GM23338 (cell line): ENCODE measurements around the gene RBFOX1. TPM values are rescaled to one million over a fixed set of nuclear protein-coding genes. Genes with fewer than 3 reads are reported as not detected.

Source experiments
- ATAC-seq: fragments of 200-7000 bp; cut with Tn5 transposase; 3 replicates; pipeline ENCODE4 v1.9.1; 2020
- DNase-seq: peaks from one replicate; pipeline ENCODE4 v3.0.0-alpha.2; 2015; ENCODE audit warnings: low spot score
- H2AFZ ChIP-seq: fragments of 200-600 bp; sonication (generic); 2 replicates; pipeline ENCODE4 v1.8.0; 2016; ENCODE audit warnings: antibody characterized with exemption, mild to moderate bottlenecking, moderate library complexity
- H3F3A ChIP-seq: fragments of 200-600 bp; sonication (generic); replicated peaks from 2 replicates; pipeline ENCODE4 v1.8.0; 2017; ENCODE audit warnings: antibody characterized with exemption, mixed run types, low read depth
- H3K27ac ChIP-seq: fragments of 200-600 bp; sonication (generic); 2 replicates; pipeline ENCODE4 v1.6.1; 2016; ENCODE audit warnings: low read depth
- H3K27me3 ChIP-seq: fragments of 200-600 bp; sonication (generic); 2 replicates; pipeline ENCODE4 v1.8.0; 2016; ENCODE audit warnings: mild to moderate bottlenecking, mixed run types, moderate library complexity; ENCODE audit not compliant: insufficient read depth
- H3K36me3 ChIP-seq: fragments of 200-600 bp; sonication (generic); 2 replicates; pipeline ENCODE4 v1.8.0; 2016; ENCODE audit warnings: mild to moderate bottlenecking; ENCODE audit not compliant: insufficient read depth
- H3K4me1 ChIP-seq: fragments of 200-600 bp; sonication (generic); 2 replicates; pipeline ENCODE4 v1.8.0; 2016; ENCODE audit warnings: mild to moderate bottlenecking, moderate library complexity; ENCODE audit not compliant: insufficient read depth
- H3K4me2 ChIP-seq: fragments of 200-600 bp; sonication (generic); 2 replicates; pipeline ENCODE4 v1.7.1; 2017; ENCODE audit warnings: mixed run types
- H3K4me3 ChIP-seq: fragments of 200-600 bp; sonication (generic); 2 replicates; pipeline ENCODE4 v1.6.1; 2016; ENCODE audit warnings: mixed run types
- H3K79me2 ChIP-seq: fragments of 200-600 bp; sonication (generic); replicated peaks from 2 replicates; pipeline ENCODE4 v1.8.0; 2017; ENCODE audit warnings: mild to moderate bottlenecking; ENCODE audit not compliant: insufficient read depth
- H3K9me2 ChIP-seq: fragments of 200-600 bp; sonication (generic); 2 replicates; pipeline ENCODE4 v1.8.0; 2017; ENCODE audit not compliant: insufficient read depth
- H4K20me1 ChIP-seq: fragments of 200-600 bp; sonication (generic); replicated peaks from 2 replicates; pipeline ENCODE4 v1.8.0; 2017; ENCODE audit warnings: mild to moderate bottlenecking; ENCODE audit not compliant: insufficient read depth
- H3K27ac Mint-ChIP-seq: 2 replicates; pipeline ENCODE4 v1.8.0; 2020; ENCODE audit warnings: inconsistent platforms, mild to moderate bottlenecking, moderate library complexity, mixed read lengths
- H3K27me3 Mint-ChIP-seq: 3 replicates; pipeline ENCODE4 v1.8.0; 2022; ENCODE audit warnings: low read depth, mild to moderate bottlenecking, moderate library complexity, mixed read lengths, inconsistent platforms; ENCODE audit not compliant: insufficient read depth, poor library complexity
- H3K36me3 Mint-ChIP-seq: 3 replicates; pipeline ENCODE4 v1.8.0; 2021; ENCODE audit warnings: low read depth, mild to moderate bottlenecking, inconsistent platforms, moderate library complexity, mixed read lengths
- H3K4me1 Mint-ChIP-seq: 3 replicates; pipeline ENCODE4 v1.8.0; 2020; ENCODE audit warnings: mild to moderate bottlenecking, inconsistent platforms, mixed read lengths
- H3K4me3 Mint-ChIP-seq: 3 replicates; pipeline ENCODE4 v1.8.0; 2021; ENCODE audit warnings: moderate library complexity, mild to moderate bottlenecking, inconsistent platforms, mixed read lengths
- H3K9me3 Mint-ChIP-seq: 3 replicates; pipeline ENCODE4 v1.8.0; 2020; ENCODE audit warnings: moderate library complexity, mild to moderate bottlenecking, inconsistent platforms, mixed read lengths
- EZH2phosphoT487 ChIP-seq: fragments of 200-600 bp; sonication (generic); IDR thresholded peaks from one replicate; pipeline ENCODE4 v1.8.1; 2018; ENCODE audit warnings: antibody characterized with exemption; ENCODE audit not compliant: unreplicated experiment
- NANOG ChIP-seq: IDR thresholded peaks from 2 replicates; pipeline ENCODE4 v1.6.1; 2016; ENCODE audit warnings: antibody characterized with exemption, borderline replicate concordance
- POLR2AphosphoS5 ChIP-seq: IDR thresholded peaks from 2 replicates; pipeline ENCODE4 v1.6.1; 2016; ENCODE audit warnings: antibody characterized with exemption, low read depth
- STAT1 ChIP-seq: IDR thresholded peaks from one replicate; pipeline ENCODE4 v1.6.1; 2016; ENCODE audit warnings: antibody characterized with exemption; ENCODE audit not compliant: unreplicated experiment
- ZNF114 ChIP-seq: fragments of 250-450 bp; sonication (Bioruptor Pico); IDR thresholded peaks from 2 replicates; pipeline ENCODE4 v1.5.0; 2020; ENCODE audit warnings: mild to moderate bottlenecking, moderate library complexity
- ZNF331 ChIP-seq: fragments of 250-450 bp; sonication (Bioruptor Pico); IDR thresholded peaks from 2 replicates; pipeline ENCODE4 v1.5.0; 2020; ENCODE audit warnings: low read depth, mild to moderate bottlenecking, moderate library complexity
- ZNF462 ChIP-seq: fragments of 250-450 bp; sonication (Bioruptor Pico); IDR thresholded peaks from 2 replicates; pipeline ENCODE4 v1.5.0; 2020; ENCODE audit warnings: mild to moderate bottlenecking, moderate library complexity
- polyA plus RNA-seq: library from polyadenylated mRNA; unstranded; fragments of >200 nt; fragmentation: Nextera tagmentation; extraction: Ambion mirVana; gene quantifications from 2 replicates; pipeline ENCODE4 v1.2.1, GENCODE V29; 2016
- total RNA-seq: library from RNA; depleted of rRNA; stranded (reverse); fragments of >200 nt; shearing (Covaris generic); gene quantifications from 2 replicates; pipeline ENCODE4 v1.2.3, GENCODE V29; 2014
- TF ChIP-seq, protein P1 (sequence below): IDR thresholded peaks from one replicate; pipeline ENCODE4 v1.6.1; 2018; ENCODE audit warnings: antibody characterized with exemption; ENCODE audit not compliant: unreplicated experiment
- TF ChIP-seq, protein P2 (sequence below): IDR thresholded peaks from 2 replicates; pipeline ENCODE4 v1.6.1; 2016; ENCODE audit warnings: antibody characterized with exemption

The RBFOX1 gene
- total and polyA plus RNA-seq, 2 experiments from 2014 or later = 2.5 to 3.6 TPM

GRCh38 chr16:7443648-7444365, 111.2 kb downstream of the RBFOX1 start (continued):
- TF ChIP-seq, protein P1, sequence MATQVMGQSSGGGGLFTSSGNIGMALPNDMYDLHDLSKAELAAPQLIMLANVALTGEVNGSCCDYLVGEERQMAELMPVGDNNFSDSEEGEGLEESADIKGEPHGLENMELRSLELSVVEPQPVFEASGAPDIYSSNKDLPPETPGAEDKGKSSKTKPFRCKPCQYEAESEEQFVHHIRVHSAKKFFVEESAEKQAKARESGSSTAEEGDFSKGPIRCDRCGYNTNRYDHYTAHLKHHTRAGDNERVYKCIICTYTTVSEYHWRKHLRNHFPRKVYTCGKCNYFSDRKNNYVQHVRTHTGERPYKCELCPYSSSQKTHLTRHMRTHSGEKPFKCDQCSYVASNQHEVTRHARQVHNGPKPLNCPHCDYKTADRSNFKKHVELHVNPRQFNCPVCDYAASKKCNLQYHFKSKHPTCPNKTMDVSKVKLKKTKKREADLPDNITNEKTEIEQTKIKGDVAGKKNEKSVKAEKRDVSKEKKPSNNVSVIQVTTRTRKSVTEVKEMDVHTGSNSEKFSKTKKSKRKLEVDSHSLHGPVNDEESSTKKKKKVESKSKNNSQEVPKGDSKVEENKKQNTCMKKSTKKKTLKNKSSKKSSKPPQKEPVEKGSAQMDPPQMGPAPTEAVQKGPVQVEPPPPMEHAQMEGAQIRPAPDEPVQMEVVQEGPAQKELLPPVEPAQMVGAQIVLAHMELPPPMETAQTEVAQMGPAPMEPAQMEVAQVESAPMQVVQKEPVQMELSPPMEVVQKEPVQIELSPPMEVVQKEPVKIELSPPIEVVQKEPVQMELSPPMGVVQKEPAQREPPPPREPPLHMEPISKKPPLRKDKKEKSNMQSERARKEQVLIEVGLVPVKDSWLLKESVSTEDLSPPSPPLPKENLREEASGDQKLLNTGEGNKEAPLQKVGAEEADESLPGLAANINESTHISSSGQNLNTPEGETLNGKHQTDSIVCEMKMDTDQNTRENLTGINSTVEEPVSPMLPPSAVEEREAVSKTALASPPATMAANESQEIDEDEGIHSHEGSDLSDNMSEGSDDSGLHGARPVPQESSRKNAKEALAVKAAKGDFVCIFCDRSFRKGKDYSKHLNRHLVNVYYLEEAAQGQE = no peak
- no peak for TF ChIP-seq STAT1
- no peak for TF ChIP-seq ZNF114 (CRISPR knock-in tag)
- no peak for TF ChIP-seq POLR2AphosphoS5

DNA sequence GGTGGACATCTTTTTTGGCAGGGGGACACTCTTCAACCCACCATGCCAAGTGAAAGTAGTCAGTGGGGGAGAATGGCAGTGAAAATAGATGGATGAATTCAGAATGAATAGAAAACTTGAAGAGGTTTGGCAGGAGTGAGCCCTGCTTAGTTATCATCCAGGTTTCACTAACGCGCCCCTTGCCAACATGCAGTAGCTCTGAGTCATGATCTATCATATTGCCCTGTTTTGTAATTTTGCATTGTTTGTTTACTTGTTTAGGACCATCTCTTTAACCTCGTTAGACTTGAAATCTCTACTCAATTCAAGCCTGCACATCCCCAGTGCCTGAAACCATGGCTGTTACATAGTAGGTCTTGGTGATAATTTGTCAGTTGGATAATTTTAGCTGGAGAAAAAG, 116.7 kb downstream of the RBFOX1 start:
- Histone ChIP-seq H3K4me3 (no peak overlapping the region), H3K27me3 (no peaks in the 10 kb centered on the region), H3K79me2 (no peaks in the 10 kb centered on the region), H3K4me2 (no peak overlapping the region), H3F3A (no peaks in the 10 kb centered on the region), H3K9me2 (no peaks in the 10 kb centered on the region), H4K20me1 (no peaks in the 10 kb centered on the region), H3K36me3 (no peaks in the 10 kb centered on the region), H2AFZ (no peak overlapping the region), H3K4me1 (no peaks in the 10 kb centered on the region), H3K27ac (no peak overlapping the region)
- peaks cover 9% of the 10 kb centered on the region; the same call in 2 of the 3 replicates for H3K9me3 Mint-ChIP-seq
- peaks cover 3% of the 10 kb centered on the region for H3K27me3 Mint-ChIP-seq
- H3K4me1 Mint-ChIP-seq = peaks cover 36% of the 10 kb centered on the region
- ATAC-seq = no peak
- H3K4me3 Mint-ChIP-seq = no peak overlapping the region
- DNase-seq = no peak
- H3K27ac Mint-ChIP-seq = no peak overlapping the region
- H3K36me3 Mint-ChIP-seq = peaks cover 5% of the 10 kb centered on the region; the same call in 1 of the 3 replicates
- TF ChIP-seq STAT1 (no peak), EZH2phosphoT487 (no peak), NANOG (no peak), ZNF331 (CRISPR knock-in tag) (no peak), ZNF462 (no peak)
- TF ChIP-seq, protein P2, sequence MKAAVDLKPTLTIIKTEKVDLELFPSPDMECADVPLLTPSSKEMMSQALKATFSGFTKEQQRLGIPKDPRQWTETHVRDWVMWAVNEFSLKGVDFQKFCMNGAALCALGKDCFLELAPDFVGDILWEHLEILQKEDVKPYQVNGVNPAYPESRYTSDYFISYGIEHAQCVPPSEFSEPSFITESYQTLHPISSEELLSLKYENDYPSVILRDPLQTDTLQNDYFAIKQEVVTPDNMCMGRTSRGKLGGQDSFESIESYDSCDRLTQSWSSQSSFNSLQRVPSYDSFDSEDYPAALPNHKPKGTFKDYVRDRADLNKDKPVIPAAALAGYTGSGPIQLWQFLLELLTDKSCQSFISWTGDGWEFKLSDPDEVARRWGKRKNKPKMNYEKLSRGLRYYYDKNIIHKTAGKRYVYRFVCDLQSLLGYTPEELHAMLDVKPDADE = no peak
- TF ChIP-seq, protein P1 = no peak
